ENCODE measurements around the gene JPH4.

Gene JPH4

GRCh38 chr14:23566778-23567185 is 11.8 kb downstream of the JPH4 start:
- Histone ChIP-seq H3K27ac (peak overlapping the region; percentile 38 to 39), H3K4me3 (peak overlapping the region; percentile 78)
- TF ChIP-seq CTCF (IDR thresholded peaks at IDR 0.05) = no peak
- DNase-seq (ENCODE audit: low spot score) = no peak

GRCh38 chr14:23566112-23566777 is 12.3 kb downstream of the JPH4 start:
- DNase-seq (ENCODE audit: low spot score) = no peak
- no peak overlapping the region for H3K27ac ChIP-seq
- H3K4me3 ChIP-seq = peak overlapping the region; percentile 78

GRCh38 chr14:23565626-23566025 is 13.0 kb downstream of the JPH4 start:
- Histone ChIP-seq H3K27ac (no peak overlapping the region), H3K4me3 (no peak overlapping the region)
- DNase-seq (ENCODE audit: low spot score) = no peak
- TF ChIP-seq CTCF (IDR thresholded peaks at IDR 0.05) = no peak

More at GRCh38 chr14:23566112-23566777, 12.3 kb downstream of the JPH4 start:
- no peak for TF ChIP-seq CTCF (IDR thresholded peaks at IDR 0.05)

- no peak overlapping the region for H3K4me3 ChIP-seq
- no peak for TF ChIP-seq CTCF (IDR thresholded peaks at IDR 0.05)
- H3K27ac ChIP-seq = no peak overlapping the region
- no peak for DNase-seq (ENCODE audit: low spot score)
These were observed 13.7 kb downstream of the JPH4 start for GRCh38 chr14:23564876-23565275.

- TF ChIP-seq CTCF (IDR thresholded peaks at IDR 0.05) = no peak
- no peak overlapping the region for H3K4me3 ChIP-seq
- no peak for DNase-seq (ENCODE audit: low spot score)
- H3K27ac ChIP-seq = no peak overlapping the region
These were observed 14.3 kb downstream of the JPH4 start for GRCh38 chr14:23564181-23564812.

GRCh38 chr14:23563473-23564180 is 15.0 kb downstream of the JPH4 start:
- TF ChIP-seq CTCF (IDR thresholded peaks at IDR 0.05) = no peak
- H3K27ac ChIP-seq = no peak overlapping the region
- DNase-seq (ENCODE audit: low spot score) = no peak
- no peak overlapping the region for H3K4me3 ChIP-seq
